ENCODE data around the gene USP38.

DNA sequence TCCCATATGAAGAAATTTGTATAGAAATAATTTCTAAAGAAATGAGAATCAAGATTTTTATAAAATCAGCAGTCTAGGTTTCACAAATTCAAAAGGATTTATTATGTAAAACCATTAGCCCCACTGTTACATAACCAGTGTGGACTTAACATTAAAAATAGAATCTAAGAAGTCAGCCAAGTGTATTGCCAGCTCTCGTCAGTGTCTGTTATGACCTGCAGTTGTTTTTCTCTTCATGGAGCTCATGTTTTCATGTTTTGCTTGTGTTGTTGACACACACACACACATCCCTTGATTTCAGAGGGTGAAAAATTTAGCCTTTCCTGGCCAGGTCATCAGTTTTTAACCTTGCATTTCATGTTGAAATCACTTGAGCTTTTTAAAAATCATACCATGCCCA, 39.5 kb downstream of the USP38 start:
- TF ChIP-seq, protein P1, sequence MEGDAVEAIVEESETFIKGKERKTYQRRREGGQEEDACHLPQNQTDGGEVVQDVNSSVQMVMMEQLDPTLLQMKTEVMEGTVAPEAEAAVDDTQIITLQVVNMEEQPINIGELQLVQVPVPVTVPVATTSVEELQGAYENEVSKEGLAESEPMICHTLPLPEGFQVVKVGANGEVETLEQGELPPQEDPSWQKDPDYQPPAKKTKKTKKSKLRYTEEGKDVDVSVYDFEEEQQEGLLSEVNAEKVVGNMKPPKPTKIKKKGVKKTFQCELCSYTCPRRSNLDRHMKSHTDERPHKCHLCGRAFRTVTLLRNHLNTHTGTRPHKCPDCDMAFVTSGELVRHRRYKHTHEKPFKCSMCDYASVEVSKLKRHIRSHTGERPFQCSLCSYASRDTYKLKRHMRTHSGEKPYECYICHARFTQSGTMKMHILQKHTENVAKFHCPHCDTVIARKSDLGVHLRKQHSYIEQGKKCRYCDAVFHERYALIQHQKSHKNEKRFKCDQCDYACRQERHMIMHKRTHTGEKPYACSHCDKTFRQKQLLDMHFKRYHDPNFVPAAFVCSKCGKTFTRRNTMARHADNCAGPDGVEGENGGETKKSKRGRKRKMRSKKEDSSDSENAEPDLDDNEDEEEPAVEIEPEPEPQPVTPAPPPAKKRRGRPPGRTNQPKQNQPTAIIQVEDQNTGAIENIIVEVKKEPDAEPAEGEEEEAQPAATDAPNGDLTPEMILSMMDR (conservative IDR thresholded peaks at IDR 0.05 in 1 of 2, IDR thresholded peaks at IDR 0.05 in 1 of 2; ENCODE audit: low read depth in 1 of 2, low read length in 2 of 2) = no peak
- no peak for TF ChIP-seq EZH2 (IDR thresholded peaks at IDR 0.05; ENCODE audit: low read length, missing control alignments)
